SJSA1 (cell line): ENCODE measurements around the gene CBFA2T3. TPM values are rescaled to one million over a fixed set of nuclear protein-coding genes. Genes with fewer than 3 reads are reported as not detected.

Experiments used
- DNase-seq, 2 experiments: peaks; one replicate each; pipeline ENCODE4 v3.0.0-alpha.2; 2015 to 2020; ENCODE audit warnings: low spot score in 2 of 2, low read depth in 1 of 2
- H3K27ac ChIP-seq: fragments of 250-450 bp; sonication (Bioruptor Pico); 2 replicates; pipeline ENCODE4 v1.5.1; 2020; ENCODE audit warnings: mild to moderate bottlenecking, moderate library complexity
- H3K27me3 ChIP-seq: fragments of 250-450 bp; sonication (Bioruptor Pico); replicated peaks from 2 replicates; pipeline ENCODE4 v1.5.1; 2020; ENCODE audit warnings: mild to moderate bottlenecking, moderate library complexity
- H3K36me3 ChIP-seq: fragments of 250-450 bp; sonication (Bioruptor Pico); 2 replicates; pipeline ENCODE4 v1.5.1; 2020; ENCODE audit warnings: mild to moderate bottlenecking
- H3K4me1 ChIP-seq: fragments of 250-450 bp; sonication (Bioruptor Pico); replicated peaks from 2 replicates; pipeline ENCODE4 v1.6.1; 2021; ENCODE audit warnings: mild to moderate bottlenecking
- H3K4me3 ChIP-seq: fragments of 250-450 bp; sonication (Bioruptor Pico); 2 replicates; pipeline ENCODE4 v1.5.1; 2020; ENCODE audit warnings: mild to moderate bottlenecking
- H3K9me3 ChIP-seq: fragments of 250-450 bp; sonication (Bioruptor Pico); replicated peaks from 2 replicates; pipeline ENCODE4 v1.5.1; 2020; ENCODE audit warnings: mild to moderate bottlenecking
- total RNA-seq: library from RNA; depleted of rRNA; stranded (reverse); fragments of >200 nt; shearing (Covaris generic); gene quantifications from 2 replicates; pipeline ENCODE4 v1.2.3, GENCODE V29; 2014; rRNA removed

CBFA2T3 gene
- total RNA-seq, 1 experiment from 2014 or later, result not detected

DNA sequence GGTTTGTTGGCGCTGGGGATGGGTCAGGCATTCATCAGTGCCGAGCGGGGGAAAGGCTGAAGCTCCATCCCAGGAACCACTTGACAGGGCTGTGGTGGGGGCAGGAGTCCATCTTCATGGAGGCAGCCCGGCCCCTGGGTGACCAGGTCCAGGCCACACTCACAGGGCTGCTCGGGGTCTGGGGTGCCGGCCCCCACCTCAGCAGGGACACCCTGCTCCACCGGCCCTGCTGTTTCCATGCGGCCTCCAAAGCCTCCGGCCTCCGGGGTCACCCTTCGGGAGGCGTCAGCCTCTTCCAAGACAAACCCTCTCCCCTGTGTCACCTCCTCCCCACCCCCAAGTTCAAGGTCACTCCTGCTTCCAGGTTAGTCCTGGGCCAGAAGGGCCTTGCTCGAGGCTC is 142.3 kb downstream of the CBFA2T3 start:
- Histone ChIP-seq H3K4me3 (no peak overlapping the region), H3K27me3 (no peaks in the 10 kb centered on the region), H3K36me3 (peaks cover 20% of the 10 kb centered on the region), H3K4me1 (no peaks in the 10 kb centered on the region), H3K27ac (no peak overlapping the region), H3K9me3 (no peaks in the 10 kb centered on the region)
- no peak for DNase-seq

DNA sequence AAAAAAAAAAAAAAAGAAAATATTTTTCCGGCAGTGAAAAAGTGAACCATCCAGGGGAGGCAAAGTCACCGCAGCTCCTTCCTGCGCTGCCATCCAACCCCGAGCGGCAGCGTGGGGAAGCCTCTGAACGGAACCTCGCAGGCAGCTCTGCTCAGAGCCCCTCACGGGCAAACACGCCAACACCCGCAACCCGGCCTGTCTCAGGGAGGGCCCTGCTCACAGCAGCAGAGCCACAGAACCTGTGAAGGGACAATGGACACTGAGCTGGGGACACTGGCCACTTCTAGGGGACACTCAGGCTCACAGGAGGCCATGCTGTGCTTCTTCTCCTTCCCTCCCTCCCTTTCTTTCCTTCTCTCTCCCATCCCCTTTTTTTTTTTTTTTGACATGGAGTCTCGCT is 143.9 kb downstream of the CBFA2T3 start:
- H3K36me3 ChIP-seq, result peaks cover 12% of the 10 kb centered on the region
- no peak overlapping the region for H3K4me3 ChIP-seq
- no peaks in the 10 kb centered on the region for H3K9me3 ChIP-seq
- no peaks in the 10 kb centered on the region for H3K27me3 ChIP-seq
- DNase-seq, result no peak
- H3K27ac ChIP-seq, result no peak overlapping the region
- H3K4me1 ChIP-seq, result no peaks in the 10 kb centered on the region

DNA sequence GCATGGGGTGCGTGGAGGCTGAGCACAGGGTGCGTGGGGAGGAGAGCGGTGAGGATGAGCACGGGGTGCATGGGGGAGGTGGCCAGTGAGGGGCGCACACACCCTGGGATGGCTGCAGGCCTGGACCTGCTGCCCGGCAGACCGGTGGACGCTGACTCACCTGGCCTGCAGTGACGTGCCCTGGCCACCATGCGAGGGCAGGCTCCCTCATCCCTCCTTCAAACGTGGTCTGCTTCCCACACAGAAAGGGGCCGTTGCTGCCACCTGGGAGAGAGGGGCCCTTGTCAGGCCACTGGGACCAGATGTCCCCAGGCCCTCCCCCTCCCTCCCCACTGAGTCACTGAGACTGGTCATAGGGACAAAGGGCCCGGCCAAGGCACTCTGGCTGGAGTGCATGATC is 145.2 kb downstream of the CBFA2T3 start:
- no peak for DNase-seq
- Histone ChIP-seq H3K9me3 (no peaks in the 10 kb centered on the region), H3K4me1 (no peaks in the 10 kb centered on the region), H3K27ac (no peak overlapping the region), H3K27me3 (no peaks in the 10 kb centered on the region), H3K4me3 (no peak overlapping the region), H3K36me3 (peaks cover 12% of the 10 kb centered on the region)

DNA sequence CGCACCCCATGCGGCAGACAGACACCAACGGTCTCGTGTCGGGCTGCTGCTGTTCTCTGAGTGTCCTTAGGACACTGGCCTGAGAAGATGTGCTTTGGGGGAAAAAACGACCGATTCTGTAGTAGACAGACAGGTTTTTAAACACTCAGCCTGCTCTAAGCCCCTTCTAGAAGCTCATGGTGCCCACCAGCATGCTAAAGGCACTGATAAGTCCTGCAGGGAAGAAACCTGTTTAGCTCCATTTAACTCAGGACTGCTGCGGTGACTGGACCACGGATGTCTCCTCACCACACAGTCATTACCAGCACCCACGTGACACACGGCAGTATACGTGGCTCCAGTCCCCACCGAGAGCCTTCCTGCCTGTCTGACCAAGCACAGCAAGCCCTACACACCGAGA is 146.2 kb downstream of the CBFA2T3 start:
- Histone ChIP-seq H3K36me3 (peaks cover 12% of the 10 kb centered on the region), H3K27me3 (no peaks in the 10 kb centered on the region), H3K4me3 (no peak overlapping the region), H3K27ac (no peak overlapping the region), H3K9me3 (no peaks in the 10 kb centered on the region), H3K4me1 (no peaks in the 10 kb centered on the region)
- no peak for DNase-seq

DNA sequence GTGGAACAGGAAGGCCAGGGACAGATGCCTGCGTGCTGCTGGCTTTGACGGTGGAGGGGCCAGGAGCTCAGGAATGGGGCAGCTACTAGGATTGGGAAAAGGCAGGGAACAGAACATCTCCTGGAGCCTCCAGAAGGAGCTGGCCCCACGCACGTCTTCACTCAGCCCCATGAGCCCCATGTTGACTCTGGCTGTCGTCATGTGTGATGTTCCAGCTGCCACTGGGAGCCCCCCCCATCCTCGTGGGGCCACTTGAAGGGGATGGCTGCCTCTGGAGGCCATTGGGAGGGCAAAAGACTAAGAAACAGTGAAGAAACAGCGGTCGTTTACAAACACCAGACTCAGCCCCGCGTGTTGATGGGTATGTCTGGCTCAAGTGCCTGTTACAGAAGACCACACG is 146.7 kb downstream of the CBFA2T3 start:
- Histone ChIP-seq H3K4me3 (no peak overlapping the region), H3K27me3 (no peaks in the 10 kb centered on the region), H3K27ac (no peak overlapping the region), H3K4me1 (no peaks in the 10 kb centered on the region), H3K9me3 (no peaks in the 10 kb centered on the region), H3K36me3 (peaks cover 9% of the 10 kb centered on the region)
- DNase-seq, result no peak

DNA sequence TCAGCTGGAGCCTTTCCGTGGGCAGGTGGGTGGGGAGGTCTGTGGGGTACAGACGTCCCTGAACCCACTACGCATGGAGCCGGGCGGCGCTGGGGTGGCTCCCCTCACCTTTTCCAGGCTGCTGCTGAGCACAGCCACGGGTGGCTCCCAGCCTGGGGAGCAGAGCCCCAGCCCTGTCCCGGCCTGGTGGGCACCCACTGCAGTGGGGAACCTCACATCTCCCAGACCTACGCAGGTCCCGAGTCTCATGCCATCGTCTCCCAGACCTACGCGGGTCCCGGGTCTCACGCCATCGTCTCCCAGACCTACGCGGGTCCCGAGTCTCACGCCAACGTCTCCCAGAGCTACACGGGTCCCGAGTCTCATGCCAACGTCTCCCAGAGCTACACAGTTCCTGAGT is 148.3 kb downstream of the CBFA2T3 start:
- H3K9me3 ChIP-seq, result no peaks in the 10 kb centered on the region
- no peaks in the 10 kb centered on the region for H3K27me3 ChIP-seq
- H3K27ac ChIP-seq, result no peak overlapping the region
- DNase-seq, result no peak
- H3K4me1 ChIP-seq, result no peaks in the 10 kb centered on the region
- H3K36me3 ChIP-seq, result peaks cover 8% of the 10 kb centered on the region
- no peak overlapping the region for H3K4me3 ChIP-seq

DNA sequence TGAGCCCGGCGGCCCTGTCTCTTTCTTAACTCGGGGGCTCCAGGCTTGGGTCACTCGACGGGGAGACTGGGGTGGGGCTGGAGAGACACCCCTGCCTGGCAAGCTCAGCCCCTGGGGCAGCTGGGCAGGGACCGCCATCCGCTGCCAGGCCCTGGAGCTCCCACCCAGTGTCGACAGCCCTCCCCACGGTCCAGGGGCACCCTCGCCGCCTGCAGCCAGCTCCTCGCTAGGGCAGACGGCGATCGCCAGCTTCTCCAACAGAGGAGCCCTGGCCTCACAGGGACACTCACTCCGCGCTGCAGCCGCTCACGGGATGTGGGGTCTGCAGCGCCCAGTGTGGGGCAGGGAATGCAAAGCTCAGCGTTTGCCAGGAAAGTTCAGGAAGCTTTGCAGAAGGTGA is 149.3 kb downstream of the CBFA2T3 start:
- H3K27me3 ChIP-seq, result no peaks in the 10 kb centered on the region
- no peak overlapping the region for H3K27ac ChIP-seq
- no peak overlapping the region for H3K4me3 ChIP-seq
- H3K9me3 ChIP-seq, result no peaks in the 10 kb centered on the region
- H3K36me3 ChIP-seq, result peaks cover 8% of the 10 kb centered on the region
- H3K4me1 ChIP-seq, result no peaks in the 10 kb centered on the region
- no peak for DNase-seq

DNA sequence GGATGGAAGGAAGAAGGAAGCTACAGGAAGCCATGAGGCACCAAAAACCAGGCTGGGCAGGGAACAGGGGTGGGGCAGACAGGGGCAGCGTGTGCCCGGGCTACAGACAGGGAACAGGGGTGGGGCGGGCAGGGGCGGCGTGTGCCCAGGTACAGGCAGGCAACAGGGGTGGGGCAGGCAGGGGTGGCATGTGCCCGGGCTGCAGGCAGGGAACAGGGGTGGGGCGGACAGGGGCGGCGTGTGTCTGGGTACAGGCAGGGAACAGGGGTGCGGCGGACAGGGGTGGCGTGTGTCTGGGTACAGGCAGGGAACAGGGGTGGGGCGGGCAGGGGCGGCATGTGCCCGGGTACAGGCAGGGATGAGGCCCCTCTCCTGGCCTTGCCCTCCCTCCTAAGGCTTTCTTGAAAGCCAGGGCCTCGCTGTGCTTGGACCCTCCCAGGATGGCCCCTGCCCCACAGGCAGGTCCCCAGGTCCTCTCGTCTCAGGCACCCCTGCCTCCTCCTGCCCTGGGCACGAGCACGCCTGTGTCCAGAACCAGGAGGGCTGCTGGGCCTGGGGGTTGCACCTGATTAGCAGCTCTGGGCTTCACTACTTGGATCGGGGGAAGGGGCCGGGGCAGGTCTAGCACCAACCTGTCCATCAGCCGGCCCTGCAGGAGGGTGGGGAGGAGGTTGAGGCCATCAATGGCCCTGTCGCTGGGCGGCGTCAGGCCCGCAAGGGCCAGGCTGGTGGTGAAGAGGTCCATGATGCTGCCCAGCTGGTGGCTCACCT is 150.8 kb downstream of the CBFA2T3 start:
- no peak for DNase-seq
- H3K27me3 ChIP-seq, result no peaks in the 10 kb centered on the region
- no peak overlapping the region for H3K4me3 ChIP-seq
- no peaks in the 10 kb centered on the region for H3K4me1 ChIP-seq
- H3K36me3 ChIP-seq, result peaks cover 18% of the 10 kb centered on the region
- no peak overlapping the region for H3K27ac ChIP-seq
- H3K9me3 ChIP-seq, result no peaks in the 10 kb centered on the region

DNA sequence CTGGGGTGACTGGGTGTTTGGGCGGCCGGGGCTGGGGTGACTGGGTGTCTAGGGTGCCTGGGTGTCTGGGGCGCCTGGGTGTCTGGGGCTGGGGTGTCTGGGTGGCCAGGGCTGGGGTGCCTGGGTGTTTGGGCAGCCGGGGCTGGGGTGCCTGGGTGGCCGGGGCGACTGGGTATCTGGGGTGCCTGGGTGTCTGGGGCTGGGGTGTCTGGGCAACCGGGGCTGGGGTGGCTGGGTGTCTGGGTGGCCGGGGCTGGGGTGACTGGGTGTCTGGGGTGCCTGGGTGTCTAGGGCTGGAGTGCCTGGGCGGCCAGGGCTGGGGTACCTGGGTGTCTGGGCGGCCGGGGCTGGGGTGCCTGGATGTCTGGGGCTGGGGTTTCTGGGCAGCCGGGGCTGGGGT is 151.9 kb downstream of the CBFA2T3 start:
- Histone ChIP-seq H3K27ac (no peak overlapping the region), H3K36me3 (peaks cover 16% of the 10 kb centered on the region; the same call in 1 of the 2 replicates), H3K9me3 (no peaks in the 10 kb centered on the region), H3K4me3 (no peak overlapping the region), H3K27me3 (no peaks in the 10 kb centered on the region), H3K4me1 (no peaks in the 10 kb centered on the region)
- no peak for DNase-seq

Other genes starting within 250 kb of the CBFA2T3 start
- gene PIEZO1, start 192.0 kb downstream of the CBFA2T3 start, total RNA-seq, result 142 and 181 TPM in 2 replicates
- 36.7 and 45.7 TPM in 2 replicates for gene CDT1, start 173.4 kb downstream of the CBFA2T3 start, total RNA-seq
- 90.6 and 138 TPM in 2 replicates for gene APRT, start 165.3 kb downstream of the CBFA2T3 start, total RNA-seq
- gene GALNS, start 120.3 kb downstream of the CBFA2T3 start, total RNA-seq, result 13.9 and 15.3 TPM in 2 replicates
- 17.3 and 27.5 TPM in 2 replicates for gene TRAPPC2L, start 120.1 kb downstream of the CBFA2T3 start, total RNA-seq
- not detected in 2 replicates for gene PABPN1L, start 110.5 kb downstream of the CBFA2T3 start, total RNA-seq
- gene ACSF3, start 116.6 kb upstream of the CBFA2T3 start, total RNA-seq, result 18.8 and 31.7 TPM in 2 replicates
- 0.05 TPM in 1 of 2 replicates, not detected in the other for gene CDH15, start 194.5 kb upstream of the CBFA2T3 start, total RNA-seq
- gene SLC22A31, start 223.3 kb upstream of the CBFA2T3 start, total RNA-seq, result not detected in 2 replicates
- 3.2 and 13.1 TPM in 2 replicates for gene ZNF778, start 240.5 kb upstream of the CBFA2T3 start, total RNA-seq